Measurements from ENCODE around the gene PNPO. TPM values are rescaled to one million over a fixed set of nuclear protein-coding genes. Genes with fewer than 3 reads are reported as not detected.

The PNPO gene
- total RNA-seq, 2 donors from 2014 or later = 28.4 to 35.4 TPM

Other genes with a start within 250 kb of the PNPO start
- gene TBKBP1, start 247.4 kb upstream of the PNPO start, total RNA-seq = 10 to 100 TPM; 10.9 to 13.7 TPM
- under 1 TPM in 1 of 2 donors, not detected in 1; 0.39 TPM for gene TBX21, start 208.3 kb upstream of the PNPO start, total RNA-seq
- gene OSBPL7, start 119.8 kb upstream of the PNPO start, total RNA-seq = 1 to 10 TPM; 2.3 to 3.6 TPM
- gene MRPL10, start 110.0 kb upstream of the PNPO start, total RNA-seq = 10 to 100 TPM; 51.8 to 61.3 TPM
- under 1 TPM in 1 of 2 donors, not detected in 1; 0.59 TPM for gene LRRC46, start 109.9 kb upstream of the PNPO start, total RNA-seq
- 10 to 100 TPM; 28.5 to 37.1 TPM for gene SCRN2, start 100.3 kb upstream of the PNPO start, total RNA-seq
- 1 to 10 TPM in 1 of 2 donors, not detected in 1; 2.7 TPM for gene SP6, start 90.4 kb upstream of the PNPO start, total RNA-seq
- gene SP2, start 45.3 kb upstream of the PNPO start, total RNA-seq = 10 to 100 TPM; 11.7 to 12.8 TPM
- gene PRR15L, start 16.3 kb downstream of the PNPO start, total RNA-seq = 1 to 10 TPM; 1.2 to 6.5 TPM
- gene CDK5RAP3, start 29.5 kb downstream of the PNPO start, total RNA-seq = 10 to 100 TPM; 37.9 to 45.4 TPM
- gene COPZ2, start 96.2 kb downstream of the PNPO start, total RNA-seq = 10 to 100 TPM; 43.5 to 48.1 TPM
- 100 to 1,000 TPM; 271 to 418 TPM for gene NFE2L1, start 106.8 kb downstream of the PNPO start, total RNA-seq
- gene CBX1, start 159.9 kb downstream of the PNPO start, total RNA-seq = 10 to 100 TPM; 18.3 to 22.1 TPM
- gene SNX11, start 166.2 kb downstream of the PNPO start, total RNA-seq = 1 to 10 TPM; 5.4 to 9.3 TPM

All from right atrium auricular region (tissue), 2 donors.